Measurements from ENCODE around the gene MBD3L2B. TPM values are rescaled to one million over a fixed set of nuclear protein-coding genes. Genes with fewer than 3 reads are reported as not detected.

Gene MBD3L2B
- total RNA-seq, 1 experiment from 2014 or later: 0.69 TPM

GRCh38 chr19:6997679-6998445, 23.4 kb downstream of the MBD3L2B start:
- Histone ChIP-seq H3K4me3 (ENCODE audit: low read depth, low read length, poor library complexity, severe bottlenecking) (no peak overlapping the region), H3K36me3 (ENCODE audit: insufficient read depth, low read length, poor library complexity, severe bottlenecking) (no peaks in the 10 kb centered on the region), H3K27ac (ENCODE audit: low read depth, low read length, poor library complexity, severe bottlenecking) (no peak overlapping the region), H3K27me3 (replicated peaks; ENCODE audit: insufficient read depth, low read depth, low read length, poor library complexity) (no peaks in the 10 kb centered on the region), H3K9me3 (ENCODE audit: low read depth, low read length, poor library complexity, severe bottlenecking) (no peaks in the 10 kb centered on the region), H3K4me1 (ENCODE audit: insufficient read depth, low read length, poor library complexity, severe bottlenecking) (no peaks in the 10 kb centered on the region)
- POLR2A ChIA-PET (ENCODE audit: low non-redundant PET): no interaction called here
- CTCF ChIA-PET: interaction anchor here (1.0 kb wide), 1 partner anchor 34 kb away, joined by 4 read pairs; no protein-coding TSS in a partner anchor
- TF ChIP-seq, protein P1, sequence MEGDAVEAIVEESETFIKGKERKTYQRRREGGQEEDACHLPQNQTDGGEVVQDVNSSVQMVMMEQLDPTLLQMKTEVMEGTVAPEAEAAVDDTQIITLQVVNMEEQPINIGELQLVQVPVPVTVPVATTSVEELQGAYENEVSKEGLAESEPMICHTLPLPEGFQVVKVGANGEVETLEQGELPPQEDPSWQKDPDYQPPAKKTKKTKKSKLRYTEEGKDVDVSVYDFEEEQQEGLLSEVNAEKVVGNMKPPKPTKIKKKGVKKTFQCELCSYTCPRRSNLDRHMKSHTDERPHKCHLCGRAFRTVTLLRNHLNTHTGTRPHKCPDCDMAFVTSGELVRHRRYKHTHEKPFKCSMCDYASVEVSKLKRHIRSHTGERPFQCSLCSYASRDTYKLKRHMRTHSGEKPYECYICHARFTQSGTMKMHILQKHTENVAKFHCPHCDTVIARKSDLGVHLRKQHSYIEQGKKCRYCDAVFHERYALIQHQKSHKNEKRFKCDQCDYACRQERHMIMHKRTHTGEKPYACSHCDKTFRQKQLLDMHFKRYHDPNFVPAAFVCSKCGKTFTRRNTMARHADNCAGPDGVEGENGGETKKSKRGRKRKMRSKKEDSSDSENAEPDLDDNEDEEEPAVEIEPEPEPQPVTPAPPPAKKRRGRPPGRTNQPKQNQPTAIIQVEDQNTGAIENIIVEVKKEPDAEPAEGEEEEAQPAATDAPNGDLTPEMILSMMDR (conservative IDR thresholded peaks at IDR 0.05; ENCODE audit: low read depth, low read length): no peak
- no peak for TF ChIP-seq EZH2 (IDR thresholded peaks at IDR 0.05; ENCODE audit: borderline replicate concordance, low read depth, low read length, poor library complexity, severe bottlenecking)
- peak; percentile 14 for DNase-seq (ENCODE audit: low spot score)
- intact Hi-C loops (cut with micrococcal nuclease; ENCODE audit: unreplicated experiment): no loop called here
- no TSS peak for BruUV-seq (replicated peaks)

GRCh38 chr19:6996810-6997209, 24.4 kb downstream of the MBD3L2B start:
- Histone ChIP-seq H3K27ac (ENCODE audit: low read depth, low read length, poor library complexity, severe bottlenecking) (no peak overlapping the region), H3K27me3 (replicated peaks; ENCODE audit: insufficient read depth, low read depth, low read length, poor library complexity) (no peaks in the 10 kb centered on the region), H3K4me3 (ENCODE audit: low read depth, low read length, poor library complexity, severe bottlenecking) (no peak overlapping the region), H3K36me3 (ENCODE audit: insufficient read depth, low read length, poor library complexity, severe bottlenecking) (no peaks in the 10 kb centered on the region), H3K4me1 (ENCODE audit: insufficient read depth, low read length, poor library complexity, severe bottlenecking) (no peaks in the 10 kb centered on the region), H3K9me3 (ENCODE audit: low read depth, low read length, poor library complexity, severe bottlenecking) (no peaks in the 10 kb centered on the region)
- ChIA-PET CTCF (no interaction called here), POLR2A (ENCODE audit: low non-redundant PET) (no interaction called here)
- no TSS peak for BruUV-seq (replicated peaks)
- intact Hi-C loops (cut with micrococcal nuclease; ENCODE audit: unreplicated experiment): no loop called here
- DNase-seq (ENCODE audit: low spot score): no peak
- no peak for TF ChIP-seq EZH2 (IDR thresholded peaks at IDR 0.05; ENCODE audit: borderline replicate concordance, low read depth, low read length, poor library complexity, severe bottlenecking)

GRCh38 chr19:6995054-6995453, 26.2 kb downstream of the MBD3L2B start:
- no peak for DNase-seq (ENCODE audit: low spot score)
- no peaks in the 10 kb centered on the region for H3K9me3 ChIP-seq (ENCODE audit: low read depth, low read length, poor library complexity, severe bottlenecking)
- H3K36me3 ChIP-seq (ENCODE audit: insufficient read depth, low read length, poor library complexity, severe bottlenecking): no peaks in the 10 kb centered on the region
- H3K4me3 ChIP-seq (ENCODE audit: low read depth, low read length, poor library complexity, severe bottlenecking): no peak overlapping the region
- H3K27ac ChIP-seq (ENCODE audit: low read depth, low read length, poor library complexity, severe bottlenecking): no peak overlapping the region
- POLR2A ChIA-PET (ENCODE audit: low non-redundant PET): no interaction called here
- intact Hi-C loops (cut with micrococcal nuclease; ENCODE audit: unreplicated experiment): no loop called here
- TF ChIP-seq, protein P1 (conservative IDR thresholded peaks at IDR 0.05; ENCODE audit: low read depth, low read length): no peak
- TF ChIP-seq EZH2 (IDR thresholded peaks at IDR 0.05; ENCODE audit: borderline replicate concordance, low read depth, low read length, poor library complexity, severe bottlenecking): no peak
- no peaks in the 10 kb centered on the region for H3K27me3 ChIP-seq (replicated peaks; ENCODE audit: insufficient read depth, low read depth, low read length, poor library complexity)
- CTCF ChIA-PET: no interaction called here
- BruUV-seq (replicated peaks): no TSS peak
- H3K4me1 ChIP-seq (ENCODE audit: insufficient read depth, low read length, poor library complexity, severe bottlenecking): no peaks in the 10 kb centered on the region

GRCh38 chr19:6988257-6988656, 33.0 kb downstream of the MBD3L2B start:
- H3K4me3 ChIP-seq (ENCODE audit: low read depth, low read length, poor library complexity, severe bottlenecking): no peak overlapping the region
- no peaks in the 10 kb centered on the region for H3K27me3 ChIP-seq (replicated peaks; ENCODE audit: insufficient read depth, low read depth, low read length, poor library complexity)
- POLR2A ChIA-PET (ENCODE audit: low non-redundant PET): interaction anchor here (0.5 kb wide), 1 partner anchor 298 kb away, joined by 9 read pairs; no protein-coding TSS in a partner anchor
- CTCF ChIA-PET: no interaction called here
- BruUV-seq (replicated peaks): no TSS peak
- H3K27ac ChIP-seq (ENCODE audit: low read depth, low read length, poor library complexity, severe bottlenecking): no peak overlapping the region
- intact Hi-C loops (cut with micrococcal nuclease; ENCODE audit: unreplicated experiment): no loop called here
- TF ChIP-seq, protein P1 (conservative IDR thresholded peaks at IDR 0.05; ENCODE audit: low read depth, low read length): no peak
- TF ChIP-seq EZH2 (IDR thresholded peaks at IDR 0.05; ENCODE audit: borderline replicate concordance, low read depth, low read length, poor library complexity, severe bottlenecking): no peak
- DNase-seq (ENCODE audit: low spot score): no peak
- no peaks in the 10 kb centered on the region for H3K36me3 ChIP-seq (ENCODE audit: insufficient read depth, low read length, poor library complexity, severe bottlenecking)
- no peaks in the 10 kb centered on the region for H3K4me1 ChIP-seq (ENCODE audit: insufficient read depth, low read length, poor library complexity, severe bottlenecking)
- no peaks in the 10 kb centered on the region for H3K9me3 ChIP-seq (ENCODE audit: low read depth, low read length, poor library complexity, severe bottlenecking)

All from A673 (cell line).